MG63 (cell line): ENCODE results near the gene ADGRG3. TPM values are rescaled to one million over a fixed set of nuclear protein-coding genes. Genes with fewer than 3 reads are reported as not detected.
"Not testable (repeated sequence)": the region's sequence is repeated elsewhere in the genome, so short reads cannot be mapped to it uniquely, and the experiment has no call there.

Experiments
- DNase-seq: peaks from one replicate; pipeline ENCODE4 v3.0.0-alpha.2; 2020
- H3K27me3 ChIP-seq: fragments of 250-450 bp; sonication (Bioruptor Pico); 2 replicates; pipeline ENCODE4 v1.5.1; 2020; ENCODE audit warnings: mild to moderate bottlenecking, moderate library complexity
- H3K36me3 ChIP-seq: fragments of 250-450 bp; sonication (Bioruptor Pico); 2 replicates; pipeline ENCODE4 v1.5.1; 2020; ENCODE audit warnings: mild to moderate bottlenecking, moderate library complexity
- H3K4me3 ChIP-seq: fragments of 250-450 bp; sonication (Bioruptor Pico); 2 replicates; pipeline ENCODE4 v1.5.1; 2020; ENCODE audit warnings: mild to moderate bottlenecking, moderate library complexity
- H3K9me3 ChIP-seq: fragments of 250-450 bp; sonication (Bioruptor Pico); 2 replicates; pipeline ENCODE4 v1.5.1; 2020; ENCODE audit warnings: mild to moderate bottlenecking, moderate library complexity
- total RNA-seq: library from RNA; depleted of rRNA; stranded (reverse); fragments of >200 nt; shearing (Covaris generic); gene quantifications from 2 replicates; pipeline ENCODE4 v1.2.3, GENCODE V29; 2014; ENCODE audit warnings: low replicate concordance

ADGRG3 gene
- total RNA-seq, 1 experiment from 2014 or later = not detected

DNA sequence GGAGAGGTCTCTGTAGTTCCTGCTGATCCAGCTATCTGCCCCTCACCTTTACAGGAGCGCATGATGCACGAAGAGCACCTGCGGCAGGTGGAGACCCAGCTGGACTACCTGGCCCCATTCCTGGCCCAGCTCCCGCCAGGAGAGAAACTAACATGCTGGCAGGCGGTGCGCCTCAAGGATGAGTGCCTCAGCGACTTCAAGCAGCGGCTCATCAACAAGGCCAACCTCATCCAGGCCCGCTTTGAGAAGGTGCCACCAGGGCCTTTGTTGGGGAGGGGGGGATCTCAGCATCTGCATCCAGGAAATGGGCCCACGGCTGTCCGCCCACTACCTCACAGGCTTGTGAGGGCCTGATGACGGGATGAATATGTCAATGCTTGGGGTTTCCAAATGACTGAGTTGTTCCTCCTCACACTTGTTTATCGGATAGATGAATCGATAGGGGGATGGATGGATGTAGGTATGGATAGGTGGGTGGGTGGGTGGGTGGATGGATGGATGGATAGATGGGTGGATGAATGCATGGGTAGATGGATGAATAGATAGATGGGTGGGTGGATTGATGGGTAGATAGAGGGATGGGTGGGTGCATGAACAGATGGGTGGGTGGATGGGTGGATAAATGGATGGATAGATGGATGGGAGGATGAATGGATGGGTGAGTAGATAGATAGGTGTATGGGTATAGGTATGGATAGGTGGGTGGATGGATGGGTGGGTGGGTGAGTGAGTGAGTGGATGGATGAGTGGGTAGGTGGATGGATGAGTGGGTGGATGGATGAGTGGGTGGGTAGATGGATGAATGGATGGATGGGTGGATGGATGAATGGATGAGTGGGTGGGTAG lies 60.5 kb downstream of the ADGRG3 start:
- H3K36me3 ChIP-seq = no peaks in the 10 kb centered on the region
- H3K27me3 ChIP-seq = no peaks in the 10 kb centered on the region
- H3K9me3 ChIP-seq = peaks cover 2% of the 10 kb centered on the region; the same call in 1 of the 2 replicates
- DNase-seq = no peak
- no peak overlapping the region for H3K4me3 ChIP-seq

DNA sequence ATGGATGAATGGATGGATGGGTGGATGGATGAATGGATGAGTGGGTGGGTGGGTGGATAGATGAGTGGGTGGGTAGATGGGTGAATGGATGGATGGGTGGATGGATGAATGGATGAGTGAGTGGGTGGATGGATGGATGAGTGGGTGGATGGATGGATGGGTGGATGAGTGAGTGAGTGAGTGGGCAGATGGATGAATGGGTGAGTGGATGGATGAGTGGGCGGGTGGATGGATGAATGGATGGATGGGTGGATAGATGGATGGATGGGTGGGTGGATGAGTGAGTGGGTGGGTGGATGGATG lies 61.0 kb downstream of the ADGRG3 start:
- no peak overlapping the region for H3K4me3 ChIP-seq
- no peaks in the 10 kb centered on the region for H3K36me3 ChIP-seq
- no peak for DNase-seq
- no peaks in the 10 kb centered on the region for H3K27me3 ChIP-seq
- H3K9me3 ChIP-seq = peaks cover 2% of the 10 kb centered on the region; the same call in 1 of the 2 replicates

DNA sequence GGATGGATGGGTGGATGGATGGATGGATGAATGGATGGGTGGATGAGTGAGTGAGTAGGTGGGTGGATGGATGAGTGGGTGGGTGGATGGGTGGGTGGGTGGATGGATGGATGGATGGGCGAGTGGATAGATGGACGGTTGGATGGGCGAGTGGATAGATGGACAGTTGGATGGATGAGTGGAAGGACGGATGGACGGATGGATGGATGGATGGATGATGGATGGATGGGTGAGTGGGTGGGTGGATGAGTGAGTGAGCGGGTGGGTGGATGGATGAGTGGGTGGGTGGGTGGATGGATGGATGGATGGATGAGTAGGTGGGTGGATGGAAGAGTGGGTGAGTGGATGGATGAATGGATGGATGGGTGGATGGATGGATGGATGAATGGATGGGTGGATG lies 61.7 kb downstream of the ADGRG3 start:
- H3K27me3 ChIP-seq, DNase-seq, H3K36me3 ChIP-seq, H3K9me3 ChIP-seq, H3K4me3 ChIP-seq: not testable (repeated sequence)

DNA sequence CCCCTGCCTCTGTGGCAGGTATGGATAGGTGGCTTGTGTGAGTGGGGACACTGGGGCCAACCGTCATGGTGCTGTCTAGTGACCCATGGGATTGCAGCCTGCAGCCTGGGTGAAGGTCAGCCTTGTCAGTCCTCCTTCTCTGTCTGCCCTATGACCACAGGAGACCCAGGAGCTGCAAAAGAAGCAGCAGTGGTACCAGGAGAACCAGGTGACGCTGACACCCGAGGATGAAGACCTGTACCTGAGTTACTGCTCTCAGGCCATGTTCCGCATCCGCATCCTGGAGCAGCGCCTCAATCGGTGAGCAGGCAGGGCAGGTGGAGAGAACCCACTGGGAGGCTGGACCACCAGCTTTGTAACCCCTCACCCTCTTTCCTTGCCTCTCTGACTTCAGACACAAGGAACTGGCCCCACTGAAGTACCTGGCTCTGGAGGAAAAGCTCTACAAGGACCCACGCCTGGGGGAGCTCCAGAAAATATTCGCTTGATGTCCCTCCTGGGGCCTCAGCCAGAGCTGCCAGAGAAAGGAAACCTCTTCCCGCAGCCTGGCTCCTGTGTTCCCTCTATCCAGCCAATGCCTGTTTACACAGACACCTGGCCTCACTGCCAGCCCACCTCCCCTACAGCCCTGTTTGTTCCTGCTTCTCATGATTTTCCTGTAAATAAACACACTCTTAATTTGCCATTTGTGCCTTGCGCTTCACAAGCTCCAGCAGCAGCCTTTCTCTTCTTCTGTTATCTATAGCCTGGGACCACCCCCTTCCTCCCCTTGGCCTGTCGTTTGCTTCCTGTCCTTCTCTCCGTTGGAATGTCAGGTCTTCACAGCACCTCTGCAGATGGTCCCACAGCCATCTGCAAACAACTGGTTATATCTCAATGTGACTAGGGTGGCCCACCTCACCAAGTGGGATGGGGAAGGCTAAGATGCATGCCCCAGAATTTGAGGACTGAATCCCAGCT lies 62.9 kb downstream of the ADGRG3 start:
- Histone ChIP-seq H3K4me3 (no peak overlapping the region), H3K27me3 (no peaks in the 10 kb centered on the region), H3K9me3 (peaks cover 2% of the 10 kb centered on the region; the same call in 1 of the 2 replicates), H3K36me3 (no peaks in the 10 kb centered on the region; the same call in 1 of the 2 replicates)
- no peak for DNase-seq

DNA sequence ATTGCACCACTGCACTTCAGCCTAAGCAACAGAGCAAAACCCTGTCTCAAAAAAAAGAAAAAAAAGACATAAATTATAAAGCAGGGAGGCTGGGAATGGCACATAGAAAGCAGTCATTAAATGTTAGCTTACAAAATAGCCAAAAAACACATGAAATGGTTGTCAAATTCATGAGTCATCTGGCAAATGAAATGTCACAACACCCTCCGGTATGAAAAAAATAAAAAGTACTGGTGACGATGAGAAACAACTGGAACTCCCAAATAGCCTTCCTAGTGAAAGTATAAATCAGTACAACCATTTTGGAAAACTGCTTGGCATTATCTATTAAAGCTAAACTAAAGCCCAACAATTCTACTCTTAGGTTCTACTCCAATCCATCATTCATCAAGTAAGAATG lies 63.9 kb downstream of the ADGRG3 start:
- H3K4me3 ChIP-seq = no peak overlapping the region
- peaks cover under 1% of the 10 kb centered on the region for H3K36me3 ChIP-seq
- no peaks in the 10 kb centered on the region for H3K27me3 ChIP-seq
- H3K9me3 ChIP-seq = peaks cover 2% of the 10 kb centered on the region; the same call in 1 of the 2 replicates
- DNase-seq = no peak

DNA sequence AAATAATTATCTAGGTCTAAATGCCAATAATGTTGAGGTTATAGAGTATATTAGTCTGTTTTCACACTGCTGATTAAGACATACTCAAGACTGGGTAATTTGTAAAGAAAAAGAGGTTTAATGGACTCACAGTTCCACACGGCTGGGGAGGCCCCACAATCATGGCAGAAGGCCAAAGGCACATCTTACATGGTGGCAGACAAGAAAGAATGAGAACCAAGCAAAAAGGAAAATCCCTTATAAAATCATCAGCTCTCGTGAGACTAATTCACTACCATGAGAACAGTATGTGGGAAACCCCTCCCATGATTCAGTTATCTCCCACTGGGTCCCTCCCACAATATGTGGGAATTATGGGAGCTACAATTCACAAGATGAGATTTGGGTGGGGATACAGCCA lies 64.6 kb downstream of the ADGRG3 start:
- no peak overlapping the region for H3K4me3 ChIP-seq
- peaks cover 7% of the 10 kb centered on the region for H3K36me3 ChIP-seq
- no peaks in the 10 kb centered on the region for H3K27me3 ChIP-seq
- H3K9me3 ChIP-seq = peaks cover 2% of the 10 kb centered on the region; the same call in 1 of the 2 replicates
- DNase-seq = no peak

DNA sequence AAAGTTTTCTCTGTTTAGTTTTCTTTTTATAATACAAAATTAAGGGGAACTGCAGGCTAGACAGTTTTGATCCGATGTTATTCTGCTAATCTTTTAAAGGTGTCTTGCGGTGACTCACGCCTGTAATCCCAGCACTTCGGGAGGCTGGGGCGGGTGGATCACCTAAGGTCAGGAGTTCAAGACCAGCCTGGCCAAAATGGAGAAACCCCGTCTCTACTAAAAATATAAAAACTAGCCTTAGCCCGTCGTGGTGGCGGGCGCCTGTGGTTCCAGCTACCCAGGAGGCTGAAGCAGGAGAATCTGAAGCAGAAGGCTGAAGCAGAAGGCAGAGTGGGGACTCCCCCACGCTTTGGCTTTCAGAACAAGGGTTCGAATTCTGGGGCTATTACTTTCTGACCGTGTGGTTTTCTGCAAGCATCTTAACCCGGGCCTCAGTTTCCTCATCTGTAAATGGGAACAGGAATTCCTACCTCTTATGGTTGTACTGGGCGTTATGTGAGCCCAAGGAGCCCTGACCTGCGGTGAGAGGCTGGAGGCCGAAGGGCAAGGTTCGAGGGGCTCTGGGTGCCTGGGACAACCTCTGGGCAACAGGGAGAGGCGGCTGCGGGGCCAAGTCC lies 66.3 kb downstream of the ADGRG3 start:
- Histone ChIP-seq H3K9me3 (peaks cover 2% of the 10 kb centered on the region; the same call in 1 of the 2 replicates), H3K27me3 (no peaks in the 10 kb centered on the region), H3K4me3 (peak overlapping the region; percentile 94), H3K36me3 (peaks cover 13% of the 10 kb centered on the region)
- DNase-seq = no peak

DNA sequence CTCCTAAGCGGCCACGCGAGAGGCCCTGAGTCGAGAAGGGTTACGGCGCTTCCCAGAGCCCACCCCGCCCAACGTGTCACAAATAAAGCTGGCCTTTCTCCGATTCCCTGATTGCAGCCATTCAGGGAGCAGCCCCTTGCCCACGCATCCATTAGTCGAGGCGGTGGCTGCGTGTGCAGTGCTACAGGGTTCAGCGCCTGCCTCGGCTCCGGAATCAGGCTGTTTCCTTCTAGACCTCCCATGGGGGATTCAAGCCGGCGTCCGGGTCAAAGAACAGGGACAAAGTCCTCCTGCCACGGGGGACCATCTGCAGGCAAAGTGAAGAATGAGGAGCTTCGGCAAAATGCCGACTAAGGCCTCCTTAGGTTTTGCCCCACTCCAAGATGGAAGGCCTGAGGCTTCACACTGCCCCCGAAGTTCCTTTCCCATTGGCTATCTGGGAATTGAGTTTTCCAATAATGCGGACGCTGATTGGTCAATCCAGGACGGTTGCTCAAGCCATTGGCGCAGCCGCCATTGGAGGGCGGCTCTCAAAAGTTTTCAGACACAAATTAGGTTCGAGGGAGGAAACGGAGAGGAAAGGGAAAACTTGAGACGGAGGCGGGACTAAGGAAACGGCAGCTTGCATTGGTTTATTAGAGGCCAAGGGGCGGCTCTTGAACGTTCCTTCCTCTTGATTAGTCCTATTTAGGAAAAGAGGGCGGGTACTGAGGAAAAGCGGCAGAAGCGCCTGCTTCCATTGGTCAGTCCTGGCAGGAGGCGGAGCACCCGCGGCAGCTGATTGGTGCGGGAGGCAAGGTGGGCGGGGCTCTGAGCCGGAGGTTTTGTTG lies 67.0 kb downstream of the ADGRG3 start:
- DNase-seq = peak; percentile 100
- Histone ChIP-seq H3K27me3 (no peaks in the 10 kb centered on the region), H3K4me3 (peak overlapping the region; percentile 94), H3K36me3 (peaks cover 13% of the 10 kb centered on the region), H3K9me3 (peaks cover 2% of the 10 kb centered on the region; the same call in 1 of the 2 replicates)

DNA sequence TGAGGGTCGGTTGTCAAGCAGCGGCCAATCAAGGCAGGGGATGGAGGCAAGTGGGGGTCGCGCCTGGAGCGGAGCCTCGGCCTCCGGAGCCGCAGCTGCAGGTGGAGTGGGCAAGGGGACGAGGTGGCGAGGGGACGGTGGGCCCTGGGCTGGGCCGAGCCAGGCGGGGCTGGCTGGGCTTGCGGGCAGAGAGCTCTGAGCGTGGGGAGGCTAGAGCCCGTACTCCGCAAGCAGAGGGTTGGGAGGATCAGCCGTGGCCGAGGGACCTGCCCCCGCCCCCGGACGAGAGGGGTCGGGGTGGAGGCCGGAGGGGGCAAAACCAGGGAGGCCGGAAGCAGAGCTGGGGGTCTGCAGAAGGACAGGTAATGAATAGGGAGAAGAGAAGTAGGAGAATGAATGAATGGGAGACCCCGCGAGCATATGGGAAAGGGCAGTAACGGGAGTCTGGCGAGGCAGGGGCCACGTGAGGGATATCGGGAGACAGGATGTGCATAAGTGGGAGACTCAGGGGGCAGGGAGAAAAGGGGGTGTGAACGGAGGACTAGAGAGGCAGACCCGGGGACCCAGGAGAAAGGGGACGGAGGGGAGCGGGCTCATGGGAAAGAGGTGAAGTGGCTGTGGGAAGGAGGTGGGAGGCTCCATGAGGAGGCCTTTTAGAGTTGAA lies 67.8 kb downstream of the ADGRG3 start, which contains the start of gene KATNB1:
Gene KATNB1, plus strand, starts transcription at position 16 of the 664 bp plus-strand sequence. CDS start 1,474 bp downstream, outside the sequence.
- peaks cover 16% of the 10 kb centered on the region for H3K36me3 ChIP-seq
- DNase-seq = peak; percentile 48
- peak within 1 kb of the TSS; percentile 94 for H3K4me3 ChIP-seq
- H3K9me3 ChIP-seq = peaks cover 2% of the 10 kb centered on the region; the same call in 1 of the 2 replicates
- no peaks in the 10 kb centered on the region for H3K27me3 ChIP-seq

DNA sequence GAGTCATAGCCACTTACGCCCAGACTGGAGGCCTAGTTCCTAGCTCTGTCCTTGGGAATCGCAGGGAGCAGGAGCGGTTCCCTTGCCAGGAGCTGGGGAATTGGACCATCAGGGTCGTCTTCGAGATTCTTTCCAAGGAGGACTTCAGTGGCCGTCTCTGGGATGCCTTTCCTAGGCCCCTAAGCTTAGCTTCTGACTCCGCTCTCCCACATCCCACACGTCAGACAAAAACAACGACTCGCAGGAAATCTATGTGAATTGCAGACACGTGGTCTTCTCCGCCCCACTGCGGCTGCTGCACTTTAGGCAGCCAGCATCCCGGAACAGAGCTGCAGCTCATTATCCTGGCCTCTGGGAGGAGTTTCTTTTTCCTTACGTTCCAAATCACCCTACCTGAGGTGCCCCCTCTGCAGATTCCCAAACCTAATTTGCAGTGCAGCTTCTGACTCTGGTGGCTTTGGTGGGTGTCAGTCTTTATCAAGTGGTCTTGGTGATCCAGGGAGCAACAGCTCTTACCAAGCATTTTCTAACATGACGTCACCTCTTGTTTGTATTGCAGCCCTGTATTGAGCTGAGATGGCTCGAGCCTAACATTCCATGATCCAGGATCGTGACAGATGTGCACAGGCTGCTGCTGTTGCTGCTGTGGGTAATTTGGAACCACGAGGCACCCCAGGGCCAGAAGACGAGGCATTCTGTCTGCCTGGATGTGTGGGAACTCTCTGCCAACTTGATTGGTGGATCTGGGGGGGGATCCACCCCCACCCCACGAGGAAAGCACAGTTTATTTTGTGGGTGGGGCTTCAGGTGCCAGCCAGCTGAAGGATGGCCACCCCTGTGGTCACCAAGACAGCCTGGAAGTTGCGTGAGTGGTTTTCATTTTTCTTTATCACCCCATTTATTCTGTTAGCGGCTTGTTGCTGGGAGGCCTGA lies 68.6 kb downstream of the ADGRG3 start:
- H3K36me3 ChIP-seq = peaks cover 20% of the 10 kb centered on the region
- peaks cover 2% of the 10 kb centered on the region; the same call in 1 of the 2 replicates for H3K9me3 ChIP-seq

DNA sequence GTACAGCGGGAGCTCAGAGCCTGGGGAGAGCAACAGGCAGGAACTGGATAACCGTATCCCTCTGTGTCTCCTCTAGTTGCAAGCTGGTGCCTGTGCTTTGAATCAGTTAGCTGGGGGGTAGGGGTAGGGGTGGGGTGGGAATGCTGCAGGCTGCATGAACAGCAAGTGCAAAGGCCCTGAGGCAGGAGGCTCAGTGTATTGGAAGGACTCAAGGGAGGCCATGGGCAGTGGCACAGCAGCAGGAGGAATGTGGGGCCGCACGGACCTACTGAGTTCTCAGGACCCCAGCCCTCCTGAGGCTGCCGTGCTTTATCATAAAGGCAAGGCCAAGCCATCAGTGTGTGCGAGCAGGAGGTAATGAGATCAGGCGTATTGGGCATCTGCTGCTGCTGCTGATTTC lies 70.7 kb downstream of the ADGRG3 start:
- peaks cover 32% of the 10 kb centered on the region for H3K36me3 ChIP-seq
- no peak overlapping the region for H3K4me3 ChIP-seq
- H3K9me3 ChIP-seq = no peaks in the 10 kb centered on the region
- H3K27me3 ChIP-seq = no peaks in the 10 kb centered on the region
- no peak for DNase-seq

More for the DNA sequence above, 68.6 kb downstream of the ADGRG3 start:
- Histone ChIP-seq H3K4me3 (peak overlapping the region; percentile 94), H3K27me3 (no peaks in the 10 kb centered on the region)
- DNase-seq = peak; percentile 77
